Common myeloid progenitor, CD34-positive (primary cell): Measurements from ENCODE around the gene CREB5.
"Not testable (repeated sequence)": the region's sequence is repeated elsewhere in the genome, so short reads cannot be mapped to it uniquely, and the experiment has no call there.

ENCODE experiments used
- CTCF ChIA-PET: fragments of 350-600 bp; sonication (Branson Sonifier 250); formaldehyde crosslinking; loops from one replicate; lab custom pipeline; 2021; ENCODE audit warnings: antibody characterized with exemption; lab: Charles Lee
- POLR2A ChIA-PET: fragments of 350-600 bp; sonication (Branson Sonifier 250); formaldehyde crosslinking; loops from one replicate; lab custom pipeline; 2021; ENCODE audit warnings: antibody characterized with exemption; lab: Charles Lee
- DNase-seq, 3 donors: peaks; one replicate each; pipeline versions ENCODE4 v3.0.0 to v3.0.0-alpha.2; 2013
- H3K27ac ChIP-seq, 2 experiments: 1 replicate in 1 of 2; 2 replicates in 1 of 2; pipeline ENCODE4 v1.7.0; 2013; ENCODE audit warnings: inconsistent platforms in 2 of 2, low read length in 2 of 2, mild to moderate bottlenecking in 2 of 2, low read depth in 1 of 2, moderate library complexity in 1 of 2; ENCODE audit not compliant: severe bottlenecking in 2 of 2, insufficient read depth in 1 of 2, poor library complexity in 1 of 2
- H3K27me3 ChIP-seq, 5 experiments: replicated peaks in 2 of 5; 1 replicate in 3 of 5; 2 replicates in 2 of 5; pipeline versions ENCODE4 v1.6.1 to v1.7.0; 2013; ENCODE audit warnings: low read length in 4 of 5, mild to moderate bottlenecking in 2 of 5, moderate library complexity in 2 of 5, inconsistent platforms in 1 of 5; ENCODE audit not compliant: insufficient read depth in 5 of 5, control insufficient read depth in 4 of 5
- H3K36me3 ChIP-seq, 4 experiments: 1 replicate in 2 of 4; 2 replicates in 2 of 4; pipeline versions ENCODE4 v1.6.1 to v1.7.0; 2013; ENCODE audit warnings: low read length in 3 of 4, control low read depth in 1 of 4, mild to moderate bottlenecking in 1 of 4; ENCODE audit not compliant: control insufficient read depth in 4 of 4, insufficient read depth in 4 of 4
- H3K4me1 ChIP-seq, 4 experiments: 1 replicate in 3 of 4; 2 replicates in 1 of 4; pipeline versions ENCODE4 v1.6.1 to v1.7.1; 2013; ENCODE audit warnings: low read length in 3 of 4, mild to moderate bottlenecking in 3 of 4, control low read depth in 1 of 4, inconsistent platforms in 1 of 4, moderate library complexity in 1 of 4; ENCODE audit not compliant: control insufficient read depth in 4 of 4, insufficient read depth in 4 of 4; ENCODE audit errors: control extremely low read depth in 1 of 4
- H3K4me3 ChIP-seq, 7 experiments: 1 replicate in 4 of 7; 2 replicates in 3 of 7; pipeline versions ENCODE4 v1.5.1 to v1.7.0; 2013; ENCODE audit warnings: mild to moderate bottlenecking in 7 of 7, low read length in 6 of 7, moderate library complexity in 6 of 7, inconsistent platforms in 2 of 7, low read depth in 2 of 7, control low read depth in 1 of 7; ENCODE audit not compliant: insufficient read depth in 4 of 7, control insufficient read depth in 1 of 7; ENCODE audit errors: extremely low read depth in 1 of 7
- H3K9me3 ChIP-seq, 5 experiments: 1 replicate in 4 of 5; 2 replicates in 1 of 5; pipeline versions ENCODE4 v1.6.1 to v1.7.1; 2013; ENCODE audit warnings: low read length in 4 of 5, mild to moderate bottlenecking in 2 of 5, inconsistent platforms in 1 of 5, low read depth in 1 of 5, moderate library complexity in 1 of 5; ENCODE audit not compliant: control insufficient read depth in 4 of 5, insufficient read depth in 2 of 5; ENCODE audit errors: control extremely low read depth in 1 of 5
- WGBS: methylation state at CpG from one replicate; pipeline ENCODE4 v1.1.5; 2013; ENCODE audit not compliant: insufficient coverage; 5-methylcytosine and 5-hydroxymethylcytosine counted together

CREB5 gene

GRCh38 chr7:28547115-28547514, 134.8 kb downstream of the CREB5 start:
- no peaks in the 10 kb centered on the region for H3K36me3 ChIP-seq
- H3K27me3 ChIP-seq: peaks cover 0 to 3% (median 0%) of the 10 kb centered on the region in 5 experiments
- H3K4me1 ChIP-seq: no peaks in the 10 kb centered on the region
- peaks cover 0 to 11% (median 0%) of the 10 kb centered on the region in 5 experiments for H3K9me3 ChIP-seq
- POLR2A ChIA-PET: no interaction called here
- no peak overlapping the region for H3K4me3 ChIP-seq
- CTCF ChIA-PET: no interaction called here
- no CpG with 5 or more reads among the region's 3 CpGs for WGBS
- no peak overlapping the region for H3K27ac ChIP-seq
- DNase-seq: no peak

- peaks cover 0 to under 1% (median 0%) of the 10 kb centered on the region in 4 experiments for H3K4me1 ChIP-seq
- ChIA-PET POLR2A (no interaction called here), CTCF (interaction anchor here (0.6 kb wide), 1 partner anchor 528 kb away, joined by 3 read pairs; no protein-coding TSS in a partner anchor)
Observed at GRCh38 chr7:28548416-28548815, 136.1 kb downstream of the CREB5 start.

GRCh38 chr7:28549998-28550397, 137.7 kb downstream of the CREB5 start:
- 100% methylated on average over 1 of the region's 2 CpGs for WGBS
- H3K27ac ChIP-seq: no peak overlapping the region
- H3K4me3 ChIP-seq: no peak overlapping the region
- H3K9me3 ChIP-seq: peaks cover 0 to 11% (median 0%) of the 10 kb centered on the region in 5 experiments
- H3K27me3 ChIP-seq: peaks cover 0 to 3% (median 0%) of the 10 kb centered on the region in 5 experiments
- peaks cover 0 to 4% (median 0%) of the 10 kb centered on the region in 4 experiments for H3K4me1 ChIP-seq
- no peaks in the 10 kb centered on the region for H3K36me3 ChIP-seq
- DNase-seq: no peak
- CTCF ChIA-PET: no interaction called here
- POLR2A ChIA-PET: no interaction called here

More at GRCh38 chr7:28548416-28548815, 136.1 kb downstream of the CREB5 start:
- Histone ChIP-seq H3K9me3 (peaks cover 0 to 11% (median 0%) of the 10 kb centered on the region in 5 experiments), H3K27me3 (peaks cover 0 to 3% (median 0%) of the 10 kb centered on the region in 5 experiments), H3K27ac (no peak overlapping the region), H3K36me3 (no peaks in the 10 kb centered on the region), H3K4me3 (no peak overlapping the region)
- DNase-seq: no peak
- 96% methylated on average over 4 of the region's 5 CpGs for WGBS

- POLR2A ChIA-PET: no interaction called here
- WGBS: 80% methylated on average over 4 of the region's 7 CpGs
- Histone ChIP-seq H3K4me1 (peaks cover 0 to 4% (median 0%) of the 10 kb centered on the region in 4 experiments), H3K4me3 (no peak overlapping the region), H3K9me3 (peaks cover 0 to 11% (median 0%) of the 10 kb centered on the region in 5 experiments), H3K36me3 (no peaks in the 10 kb centered on the region), H3K27ac (no peak overlapping the region), H3K27me3 (peaks cover 0 to 3% (median 0%) of the 10 kb centered on the region in 5 experiments)
- CTCF ChIA-PET: interaction anchor here (0.9 kb wide), 1 partner anchor 48 kb away, joined by 3 read pairs; no protein-coding TSS in a partner anchor
- DNase-seq: no peak
Observed at GRCh38 chr7:28550580-28551186, 138.4 kb downstream of the CREB5 start.

GRCh38 chr7:28551331-28551730, 139.0 kb downstream of the CREB5 start:
- Histone ChIP-seq H3K4me3 (no peak overlapping the region), H3K36me3 (no peaks in the 10 kb centered on the region), H3K4me1 (peaks cover 0 to 4% (median 0%) of the 10 kb centered on the region in 4 experiments), H3K9me3 (peaks cover 0 to 8% (median 0%) of the 10 kb centered on the region in 5 experiments), H3K27me3 (peaks cover 0 to 3% (median 0%) of the 10 kb centered on the region in 5 experiments), H3K27ac (no peak overlapping the region)
- CTCF ChIA-PET: interaction anchor here (0.9 kb wide), 1 partner anchor 47 kb away, joined by 3 read pairs; no protein-coding TSS in a partner anchor
- POLR2A ChIA-PET: no interaction called here
- WGBS: 0% methylated on average over 1 of the region's 5 CpGs
- peak in 1 of 3 donors; percentile 5 for DNase-seq

GRCh38 chr7:28551766-28552165, 139.4 kb downstream of the CREB5 start:
- H3K9me3 ChIP-seq, POLR2A ChIA-PET, H3K4me3 ChIP-seq, H3K27me3 ChIP-seq, H3K4me1 ChIP-seq, H3K36me3 ChIP-seq, DNase-seq, H3K27ac ChIP-seq: not testable (repeated sequence)
- 100% methylated on average over 1 of the region's 1 CpG for WGBS
- CTCF ChIA-PET: interaction anchor here (1.0 kb wide), 1 partner anchor 15 kb away, joined by 3 read pairs; no protein-coding TSS in a partner anchor

- POLR2A ChIA-PET: no interaction called here
- CTCF ChIA-PET: no interaction called here
Observed at GRCh38 chr7:28554802-28555471, 142.6 kb downstream of the CREB5 start.

More at GRCh38 chr7:28554802-28555471, 142.6 kb downstream of the CREB5 start:
- Histone ChIP-seq H3K27ac (no peak overlapping the region), H3K9me3 (no peaks in the 10 kb centered on the region), H3K4me1 (peaks cover 0 to 4% (median 0%) of the 10 kb centered on the region in 4 experiments), H3K36me3 (no peaks in the 10 kb centered on the region), H3K4me3 (no peak overlapping the region), H3K27me3 (peaks cover 0 to 3% (median 0%) of the 10 kb centered on the region in 5 experiments)
- DNase-seq: no peak
- no CpG with 5 or more reads among the region's 4 CpGs for WGBS
